Measurements from ENCODE around the gene PID1.

PID1 gene

GRCh38 chr2:229300371-229300770, 29.3 kb upstream of the PID1 start:
- DNase-seq (ENCODE audit: low spot score), result no peak
- in situ Hi-C loops (cut with MboI; ENCODE audit: low sequenced_read_pairs, unreplicated experiment), result no loop called here
- no peak for TF ChIP-seq CTCF (IDR thresholded peaks at IDR 0.05; ENCODE audit: borderline replicate concordance, control extremely low read depth, extremely low read depth, insufficient read depth, missing control alignments)

GRCh38 chr2:229297247-229297646, 26.2 kb upstream of the PID1 start:
- in situ Hi-C loops (cut with MboI; ENCODE audit: low sequenced_read_pairs, unreplicated experiment), result no loop called here

GRCh38 chr2:229296536-229296935, 25.4 kb upstream of the PID1 start:
- DNase-seq (ENCODE audit: low spot score), result no peak
- no peak for TF ChIP-seq CTCF (IDR thresholded peaks at IDR 0.05; ENCODE audit: borderline replicate concordance, control extremely low read depth, extremely low read depth, insufficient read depth, missing control alignments)
- in situ Hi-C loops (cut with MboI; ENCODE audit: low sequenced_read_pairs, unreplicated experiment), result no loop called here

More at GRCh38 chr2:229297247-229297646, 26.2 kb upstream of the PID1 start:
- DNase-seq (ENCODE audit: low spot score), result no peak
- TF ChIP-seq CTCF (IDR thresholded peaks at IDR 0.05; ENCODE audit: borderline replicate concordance, control extremely low read depth, extremely low read depth, insufficient read depth, missing control alignments), result no peak

GRCh38 chr2:229296016-229296415, 24.9 kb upstream of the PID1 start:
- DNase-seq (ENCODE audit: low spot score), result no peak
- in situ Hi-C loops (cut with MboI; ENCODE audit: low sequenced_read_pairs, unreplicated experiment), result no loop called here
- no peak for TF ChIP-seq CTCF (IDR thresholded peaks at IDR 0.05; ENCODE audit: borderline replicate concordance, control extremely low read depth, extremely low read depth, insufficient read depth, missing control alignments)

- DNase-seq (ENCODE audit: low spot score), result no peak
- TF ChIP-seq CTCF (IDR thresholded peaks at IDR 0.05; ENCODE audit: borderline replicate concordance, control extremely low read depth, extremely low read depth, insufficient read depth, missing control alignments), result no peak
- in situ Hi-C loops (cut with MboI; ENCODE audit: low sequenced_read_pairs, unreplicated experiment), result no loop called here
Measured at GRCh38 chr2:229287823-229288222, 16.7 kb upstream of the PID1 start.

- no peak for DNase-seq (ENCODE audit: low spot score)
- no peak for TF ChIP-seq CTCF (IDR thresholded peaks at IDR 0.05; ENCODE audit: borderline replicate concordance, control extremely low read depth, extremely low read depth, insufficient read depth, missing control alignments)
- in situ Hi-C loops (cut with MboI; ENCODE audit: low sequenced_read_pairs, unreplicated experiment), result no loop called here
Measured at GRCh38 chr2:229282758-229283546, 11.9 kb upstream of the PID1 start.
